ENCODE data around the gene PAX7. TPM values are rescaled to one million over a fixed set of nuclear protein-coding genes. Genes with fewer than 3 reads are reported as not detected.

Gene PAX7
- total RNA-seq, 1 experiment from 2014 or later, result 0.24 TPM

- Mint-ChIP-seq H3K36me3 (no peaks in the 10 kb centered on the region), H3K9me3 (no peaks in the 10 kb centered on the region), H3K27me3 (ENCODE audit: low read depth) (peaks cover 26% of the 10 kb centered on the region), H3K27ac (no peak overlapping the region), H3K4me3 (no peak overlapping the region), H3K4me1 (no peaks in the 10 kb centered on the region)
- DNase-seq (ENCODE audit: low spot score), result no peak
- CTCF ChIA-PET, result no interaction called here
- TF ChIP-seq CBFB (CRISPR knock-in tag; IDR thresholded peaks at IDR 0.05; ENCODE audit: low read depth) (no peak), ZBTB21 (CRISPR knock-in tag; IDR thresholded peaks at IDR 0.05; ENCODE audit: borderline replicate concordance) (no peak), ATF3 (CRISPR knock-in tag; conservative IDR thresholded peaks at IDR 0.05) (no peak), ZNF671 (CRISPR knock-in tag; IDR thresholded peaks at IDR 0.05) (no peak), ESRRA (CRISPR knock-in tag; IDR thresholded peaks at IDR 0.05; ENCODE audit: borderline replicate concordance) (no peak), E2F1 (CRISPR knock-in tag; IDR thresholded peaks at IDR 0.05) (no peak), ATF2 (CRISPR knock-in tag; IDR thresholded peaks at IDR 0.05; ENCODE audit: borderline replicate concordance, low read depth) (no peak), ZNF423 (CRISPR knock-in tag; IDR thresholded peaks at IDR 0.05) (no peak), FOXP4 (CRISPR knock-in tag; IDR thresholded peaks at IDR 0.05) (no peak), ELF4 (CRISPR knock-in tag; IDR thresholded peaks at IDR 0.05; ENCODE audit: low read depth) (no peak), SMAD4 (CRISPR knock-in tag; IDR thresholded peaks at IDR 0.05) (no peak), CREB1 (CRISPR knock-in tag; IDR thresholded peaks at IDR 0.05) (no peak), ZNF138 (CRISPR knock-in tag; conservative IDR thresholded peaks at IDR 0.05) (no peak)
- TF ChIP-seq, protein P1, sequence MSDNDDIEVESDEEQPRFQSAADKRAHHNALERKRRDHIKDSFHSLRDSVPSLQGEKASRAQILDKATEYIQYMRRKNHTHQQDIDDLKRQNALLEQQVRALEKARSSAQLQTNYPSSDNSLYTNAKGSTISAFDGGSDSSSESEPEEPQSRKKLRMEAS (CRISPR knock-in tag; IDR thresholded peaks at IDR 0.05), result no peak
- no peak for ATAC-seq
- POLR2A ChIA-PET, result no interaction called here
Observed at GRCh38 chr1:18700530-18700929, 69.9 kb downstream of the PAX7 start.

DNA sequence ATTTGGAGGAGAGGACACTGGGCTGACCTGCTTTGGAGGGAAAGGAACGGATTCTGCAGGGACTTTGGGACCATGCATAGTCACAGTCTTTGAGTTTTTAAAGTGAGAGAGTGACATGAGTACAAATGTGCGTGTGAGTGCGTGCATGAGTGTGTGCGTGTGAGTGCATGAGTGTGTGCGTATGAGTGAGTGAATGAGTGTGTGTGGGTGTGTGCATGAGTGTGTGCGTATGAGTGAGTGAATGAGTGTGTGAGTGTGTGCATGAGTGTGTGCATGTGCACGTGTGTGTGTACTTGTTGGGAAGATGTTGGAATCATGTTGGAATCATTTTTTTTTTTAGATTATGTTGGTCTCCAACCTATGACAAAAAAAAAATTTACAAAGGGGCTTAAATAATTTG is 70.5 kb downstream of the PAX7 start:
- ATAC-seq (no peak), DNase-seq (ENCODE audit: low spot score) (no peak)
- TF ChIP-seq ZNF423 (CRISPR knock-in tag; IDR thresholded peaks at IDR 0.05) (no peak), SMAD3 (CRISPR knock-in tag; IDR thresholded peaks at IDR 0.05; ENCODE audit: borderline replicate concordance) (no peak), GABPB1 (CRISPR knock-in tag; IDR thresholded peaks at IDR 0.05) (no peak), ZNF416 (CRISPR knock-in tag; IDR thresholded peaks at IDR 0.05) (no peak), ZNF232 (CRISPR knock-in tag; IDR thresholded peaks at IDR 0.05) (no peak), ZNF263 (CRISPR knock-in tag; IDR thresholded peaks at IDR 0.05; ENCODE audit: low read depth) (no peak)
- TF ChIP-seq, protein P2, sequence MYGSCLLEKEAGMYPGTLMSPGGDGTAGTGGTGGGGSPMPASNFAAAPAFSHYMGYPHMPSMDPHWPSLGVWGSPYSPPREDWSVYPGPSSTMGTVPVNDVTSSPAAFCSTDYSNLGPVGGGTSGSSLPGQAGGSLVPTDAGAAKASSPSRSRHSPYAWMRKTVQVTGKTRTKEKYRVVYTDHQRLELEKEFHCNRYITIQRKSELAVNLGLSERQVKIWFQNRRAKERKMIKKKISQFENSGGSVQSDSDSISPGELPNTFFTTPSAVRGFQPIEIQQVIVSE (CRISPR knock-in tag; IDR thresholded peaks at IDR 0.05; ENCODE audit: borderline replicate concordance), result no peak
- TF ChIP-seq, protein P3, sequence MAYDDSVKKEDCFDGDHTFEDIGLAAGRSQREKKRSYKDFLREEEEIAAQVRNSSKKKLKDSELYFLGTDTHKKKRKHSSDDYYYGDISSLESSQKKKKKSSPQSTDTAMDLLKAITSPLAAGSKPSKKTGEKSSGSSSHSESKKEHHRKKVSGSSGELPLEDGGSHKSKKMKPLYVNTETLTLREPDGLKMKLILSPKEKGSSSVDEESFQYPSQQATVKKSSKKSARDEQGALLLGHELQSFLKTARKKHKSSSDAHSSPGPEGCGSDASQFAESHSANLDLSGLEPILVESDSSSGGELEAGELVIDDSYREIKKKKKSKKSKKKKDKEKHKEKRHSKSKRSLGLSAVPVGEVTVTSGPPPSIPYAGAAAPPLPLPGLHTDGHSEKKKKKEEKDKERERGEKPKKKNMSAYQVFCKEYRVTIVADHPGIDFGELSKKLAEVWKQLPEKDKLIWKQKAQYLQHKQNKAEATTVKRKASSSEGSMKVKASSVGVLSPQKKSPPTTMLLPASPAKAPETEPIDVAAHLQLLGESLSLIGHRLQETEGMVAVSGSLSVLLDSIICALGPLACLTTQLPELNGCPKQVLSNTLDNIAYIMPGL (CRISPR knock-in tag; IDR thresholded peaks at IDR 0.05), result no peak
- TF ChIP-seq, protein P4, sequence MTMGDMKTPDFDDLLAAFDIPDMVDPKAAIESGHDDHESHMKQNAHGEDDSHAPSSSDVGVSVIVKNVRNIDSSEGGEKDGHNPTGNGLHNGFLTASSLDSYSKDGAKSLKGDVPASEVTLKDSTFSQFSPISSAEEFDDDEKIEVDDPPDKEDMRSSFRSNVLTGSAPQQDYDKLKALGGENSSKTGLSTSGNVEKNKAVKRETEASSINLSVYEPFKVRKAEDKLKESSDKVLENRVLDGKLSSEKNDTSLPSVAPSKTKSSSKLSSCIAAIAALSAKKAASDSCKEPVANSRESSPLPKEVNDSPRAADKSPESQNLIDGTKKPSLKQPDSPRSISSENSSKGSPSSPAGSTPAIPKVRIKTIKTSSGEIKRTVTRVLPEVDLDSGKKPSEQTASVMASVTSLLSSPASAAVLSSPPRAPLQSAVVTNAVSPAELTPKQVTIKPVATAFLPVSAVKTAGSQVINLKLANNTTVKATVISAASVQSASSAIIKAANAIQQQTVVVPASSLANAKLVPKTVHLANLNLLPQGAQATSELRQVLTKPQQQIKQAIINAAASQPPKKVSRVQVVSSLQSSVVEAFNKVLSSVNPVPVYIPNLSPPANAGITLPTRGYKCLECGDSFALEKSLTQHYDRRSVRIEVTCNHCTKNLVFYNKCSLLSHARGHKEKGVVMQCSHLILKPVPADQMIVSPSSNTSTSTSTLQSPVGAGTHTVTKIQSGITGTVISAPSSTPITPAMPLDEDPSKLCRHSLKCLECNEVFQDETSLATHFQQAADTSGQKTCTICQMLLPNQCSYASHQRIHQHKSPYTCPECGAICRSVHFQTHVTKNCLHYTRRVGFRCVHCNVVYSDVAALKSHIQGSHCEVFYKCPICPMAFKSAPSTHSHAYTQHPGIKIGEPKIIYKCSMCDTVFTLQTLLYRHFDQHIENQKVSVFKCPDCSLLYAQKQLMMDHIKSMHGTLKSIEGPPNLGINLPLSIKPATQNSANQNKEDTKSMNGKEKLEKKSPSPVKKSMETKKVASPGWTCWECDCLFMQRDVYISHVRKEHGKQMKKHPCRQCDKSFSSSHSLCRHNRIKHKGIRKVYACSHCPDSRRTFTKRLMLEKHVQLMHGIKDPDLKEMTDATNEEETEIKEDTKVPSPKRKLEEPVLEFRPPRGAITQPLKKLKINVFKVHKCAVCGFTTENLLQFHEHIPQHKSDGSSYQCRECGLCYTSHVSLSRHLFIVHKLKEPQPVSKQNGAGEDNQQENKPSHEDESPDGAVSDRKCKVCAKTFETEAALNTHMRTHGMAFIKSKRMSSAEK (CRISPR knock-in tag; IDR thresholded peaks at IDR 0.05; ENCODE audit: borderline replicate concordance), result no peak
- ChIA-PET CTCF (interaction anchor here (0.8 to 2.7 kb wide), 2 partner anchors 11 to 120 kb away, joined by 3 to 9 read pairs; no protein-coding TSS in a partner anchor), POLR2A (no interaction called here)
- no peak overlapping the region for H3K27ac Mint-ChIP-seq
- H3K4me3 Mint-ChIP-seq, result no peak overlapping the region
- H3K36me3 Mint-ChIP-seq, result no peaks in the 10 kb centered on the region
- H3K27me3 Mint-ChIP-seq (ENCODE audit: low read depth), result peaks cover 24% of the 10 kb centered on the region
- no peaks in the 10 kb centered on the region for H3K4me1 Mint-ChIP-seq
- no peaks in the 10 kb centered on the region for H3K9me3 Mint-ChIP-seq
